CD4-positive, alpha-beta T cell treated with Interleukin-6 for 4 hours (primary cell): ENCODE data around the gene DHX9.

Experiments used
- DNase-seq: peaks from one replicate; pipeline ENCODE4 v3.0.0-alpha.2; 2020; ENCODE audit warnings: mixed read lengths

Gene DHX9

GRCh38 chr1:182839209-182840066 is at the start of gene DHX9:
Gene DHX9, plus strand, starts transcription at chr1:182839347. Its CDS starts 3,220 bp downstream, at chr1:182842567.
- DNase-seq, result peak; percentile 94

GRCh38 chr1:182791281-182792179 is 47.6 kb upstream of the DHX9 start:
- no peak for DNase-seq

- no peak for DNase-seq
Measured at GRCh38 chr1:182794091-182794490, 45.1 kb upstream of the DHX9 start.

GRCh38 chr1:182794676-182795201 is 44.4 kb upstream of the DHX9 start:
- DNase-seq, result no peak

GRCh38 chr1:182795563-182796228 is 43.5 kb upstream of the DHX9 start:
- DNase-seq, result no peak

GRCh38 chr1:182802006-182802803 is 36.9 kb upstream of the DHX9 start:
- DNase-seq, result no peak

GRCh38 chr1:182803846-182804245 is 35.3 kb upstream of the DHX9 start:
- no peak for DNase-seq

GRCh38 chr1:182806015-182806678 is 33.0 kb upstream of the DHX9 start:
- DNase-seq, result peak; percentile 3

- DNase-seq, result no peak
Measured at GRCh38 chr1:182807907-182808306, 31.2 kb upstream of the DHX9 start.

GRCh38 chr1:182809414-182809957 is 29.7 kb upstream of the DHX9 start:
- DNase-seq, result no peak

- no peak for DNase-seq
Measured at GRCh38 chr1:182811975-182812722, 27.0 kb upstream of the DHX9 start.

- DNase-seq, result no peak
Measured at GRCh38 chr1:182816863-182817262, 22.3 kb upstream of the DHX9 start.

GRCh38 chr1:182817802-182818201 is 21.3 kb upstream of the DHX9 start:
- DNase-seq, result no peak

GRCh38 chr1:182823220-182823619 is 15.9 kb upstream of the DHX9 start:
- no peak for DNase-seq

- DNase-seq, result no peak
Measured at GRCh38 chr1:182826892-182827291, 12.3 kb upstream of the DHX9 start.

GRCh38 chr1:182829285-182829932 is 9.7 kb upstream of the DHX9 start:
- DNase-seq, result no peak

GRCh38 chr1:182833271-182833670 is 5.9 kb upstream of the DHX9 start:
- no peak for DNase-seq

GRCh38 chr1:182834326-182834725 is 4.8 kb upstream of the DHX9 start:
- no peak for DNase-seq

- DNase-seq, result no peak
Measured at GRCh38 chr1:182835806-182836205, 3.3 kb upstream of the DHX9 start.
